ENCODE results near the gene CD300LG.
"Not testable (repeated sequence)": the region's sequence is repeated elsewhere in the genome, so short reads cannot be mapped to it uniquely, and the experiment has no call there.

Gene CD300LG

GRCh38 chr17:43856141-43856540 is 9.2 kb downstream of the CD300LG start:
- DNase-seq = no peak

DNA sequence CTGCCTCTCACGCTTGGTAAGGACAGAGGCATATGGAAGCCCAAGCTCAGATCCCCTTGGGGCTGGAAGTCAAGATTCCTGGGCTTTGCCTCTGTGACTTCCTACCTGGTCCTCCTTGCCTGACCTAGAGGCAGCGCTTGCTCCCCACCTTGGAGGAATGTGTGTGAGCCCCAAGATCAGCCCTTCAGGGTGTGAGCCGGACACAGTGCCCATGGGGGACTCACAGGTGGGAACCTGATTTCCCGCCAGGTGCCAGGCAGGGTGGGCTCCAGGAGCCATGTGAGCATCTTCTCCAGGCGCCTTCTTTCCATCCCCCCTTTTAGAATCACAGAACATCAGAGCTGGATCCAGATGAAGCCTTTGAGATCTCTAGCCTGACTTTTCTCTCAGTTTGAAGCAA is 10.2 kb downstream of the CD300LG start:
- no peak for DNase-seq

- DNase-seq = no peak
These were observed 11.1 kb downstream of the CD300LG start for GRCh38 chr17:43857957-43858600.

DNA sequence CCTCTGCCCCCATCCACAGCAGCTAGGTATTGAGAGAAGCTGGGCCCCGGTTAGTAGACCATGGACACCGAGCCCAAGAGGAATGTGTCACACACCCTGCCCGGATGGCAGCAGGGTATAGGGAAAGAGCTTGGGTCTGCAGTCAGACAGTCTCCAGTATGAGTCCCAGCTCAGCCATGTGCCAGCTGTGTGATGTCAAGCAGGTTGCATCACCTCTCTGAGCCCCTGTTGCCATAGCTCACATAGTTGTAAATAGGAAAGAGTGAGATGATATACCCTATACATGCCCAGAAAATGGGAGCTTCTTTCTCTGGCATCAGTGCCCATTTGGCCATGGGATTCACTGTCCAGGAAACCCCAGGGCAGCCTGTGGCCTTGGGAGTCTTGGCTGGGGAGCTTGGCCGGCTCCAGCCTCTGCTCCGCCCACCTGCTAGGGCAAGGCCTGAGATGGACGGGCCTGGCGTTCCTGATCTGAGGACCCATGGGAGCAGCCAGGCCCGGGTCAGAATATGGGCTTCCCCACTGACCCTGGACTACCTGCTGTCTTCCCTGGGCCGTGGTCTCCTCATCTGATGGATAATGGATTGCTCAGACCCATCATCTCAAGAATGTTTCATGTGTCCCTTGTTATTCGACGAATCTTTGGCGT is 13.2 kb downstream of the CD300LG start:
- no peak for DNase-seq

GRCh38 chr17:43860927-43861622 is 14.1 kb downstream of the CD300LG start:
- no peak for DNase-seq

- no peak for DNase-seq
These were observed 15.0 kb downstream of the CD300LG start for GRCh38 chr17:43861960-43862359.

GRCh38 chr17:43864161-43864984 is 17.4 kb downstream of the CD300LG start:
- no peak for DNase-seq

GRCh38 chr17:43868226-43868994 is 21.4 kb downstream of the CD300LG start:
- no peak for DNase-seq

- DNase-seq = not testable (repeated sequence)
These were observed 22.1 kb downstream of the CD300LG start for GRCh38 chr17:43869031-43869430.

DNA sequence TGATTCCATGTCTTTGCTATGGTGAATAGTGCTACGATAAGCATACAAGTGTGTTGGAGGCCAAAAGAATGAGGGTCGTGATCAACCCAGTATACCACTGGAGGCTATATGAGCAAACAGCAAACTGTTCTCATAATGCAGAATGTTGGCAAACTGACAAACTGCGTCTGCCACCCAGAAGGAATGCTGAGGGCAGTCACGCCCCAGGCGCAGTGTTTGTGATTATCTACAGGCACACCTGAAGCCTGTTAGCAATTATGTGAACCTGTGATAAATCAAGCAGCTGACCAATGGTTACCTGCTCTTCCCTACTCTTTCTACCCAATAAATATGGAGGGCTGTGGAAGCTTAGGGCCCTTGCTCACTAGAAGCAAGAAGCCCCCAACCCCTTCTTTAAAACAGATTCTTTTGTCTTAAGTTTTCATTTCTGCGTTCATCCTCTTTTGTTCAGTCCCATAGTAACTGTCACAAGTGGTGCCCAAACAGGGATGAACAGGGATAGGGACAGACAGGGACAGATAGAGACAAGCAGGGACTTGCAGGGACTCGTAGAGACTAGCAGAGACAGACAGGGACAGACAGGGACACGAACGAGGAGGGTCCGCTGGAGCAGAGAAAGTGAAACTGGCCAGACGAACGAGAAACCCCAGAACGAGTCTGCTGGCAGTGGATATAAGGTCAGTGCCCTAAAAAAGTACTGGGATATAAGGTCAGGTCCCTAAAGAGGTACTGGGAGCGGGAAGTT is 25.1 kb downstream of the CD300LG start:
- DNase-seq = no peak

GRCh38 chr17:43873091-43873490 is 26.1 kb downstream of the CD300LG start:
- no peak for DNase-seq

- no peak for DNase-seq
These were observed 26.8 kb downstream of the CD300LG start for GRCh38 chr17:43873815-43874214.

- DNase-seq = no peak
These were observed 27.3 kb downstream of the CD300LG start for GRCh38 chr17:43874293-43874692.

DNA sequence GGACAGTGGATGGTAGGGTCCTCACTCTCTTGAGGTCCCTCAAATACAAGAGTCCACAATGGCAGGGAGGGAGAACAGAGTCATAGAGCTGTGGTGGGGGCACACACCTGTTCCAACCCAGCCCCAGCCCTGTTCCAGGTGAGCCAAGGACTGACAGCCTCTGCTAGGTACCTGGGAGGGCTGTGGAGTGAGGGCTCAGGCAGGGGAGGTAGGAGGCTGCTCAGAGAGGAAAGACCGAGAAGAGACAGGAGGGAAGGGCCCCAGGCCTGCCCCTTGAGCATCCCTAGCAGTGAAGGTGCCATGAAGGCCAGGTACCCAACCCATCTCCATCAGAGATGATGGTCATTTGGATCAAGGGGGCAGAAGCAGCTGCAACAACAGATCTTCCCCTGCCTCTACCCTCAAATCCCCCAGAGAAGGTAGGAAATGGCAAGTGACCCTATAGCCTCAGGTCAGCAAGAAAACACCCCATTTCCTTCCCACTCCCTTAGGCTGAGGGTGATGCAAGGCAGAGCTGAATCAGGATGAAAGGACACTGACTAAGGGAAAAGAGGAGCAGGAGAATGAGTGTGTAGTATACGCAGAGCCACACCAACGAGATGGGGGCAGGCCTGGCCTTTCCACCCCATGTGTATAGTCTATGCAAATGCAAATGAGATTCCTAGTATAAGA is 28.6 kb downstream of the CD300LG start:
- no peak for DNase-seq

GRCh38 chr17:43877031-43877430 is 30.1 kb downstream of the CD300LG start:
- no peak for DNase-seq

GRCh38 chr17:43877451-43878155 is 30.6 kb downstream of the CD300LG start:
- DNase-seq = no peak

- peak; percentile 22 for DNase-seq
These were observed 31.5 kb downstream of the CD300LG start for GRCh38 chr17:43878260-43879175.

- DNase-seq = no peak
These were observed 32.9 kb downstream of the CD300LG start for GRCh38 chr17:43879723-43880419.

Measured in NCI-H1105 (cell line).